Thyroid gland (tissue), 4 donors: ENCODE data around the gene PEX14.

Experiments
- CTCF ChIP-seq, 6 experiments: fragments of 200-600 bp in 3 of 6; fragments of 450-650 bp in 3 of 6; sonication (generic) in 3 of 6; IDR thresholded peaks; one replicate each; pipeline ENCODE4 v1.5.1; 2016 to 2019; ENCODE audit warnings: antibody characterized with exemption in 6 of 6, mild to moderate bottlenecking in 2 of 6, inconsistent platforms in 1 of 6, moderate library complexity in 1 of 6
- POLR2A ChIP-seq, 2 donors: fragments of 450-650 bp; IDR thresholded peaks; one replicate each; pipeline ENCODE4 v1.6.1; 2017; ENCODE audit warnings: antibody characterized with exemption in 2 of 2, mild to moderate bottlenecking in 2 of 2, moderate library complexity in 1 of 2

- TF ChIP-seq CTCF (IDR thresholded peaks at IDR 0.05) (no peak), POLR2A (IDR thresholded peaks at IDR 0.05) (no peak)
Measured at GRCh38 chr1:10620776-10621175, 146.0 kb downstream of the PEX14 start.
